ENCODE measurements around the gene GOLGA5. TPM values are rescaled to one million over a fixed set of nuclear protein-coding genes. Genes with fewer than 3 reads are reported as not detected.

GOLGA5 gene
- total RNA-seq, 1 donor from 2014 or later = 41.1 TPM

- Mint-ChIP-seq H3K4me3 (ENCODE audit: unreplicated experiment) (no peak overlapping the region), H3K4me1 (ENCODE audit: unreplicated experiment) (no peaks in the 10 kb centered on the region), H3K27me3 (ENCODE audit: unreplicated experiment) (peaks cover 7% of the 10 kb centered on the region), H3K9me3 (ENCODE audit: unreplicated experiment) (no peaks in the 10 kb centered on the region), H3K27ac (ENCODE audit: unreplicated experiment) (no peak overlapping the region), H3K36me3 (ENCODE audit: unreplicated experiment) (no peaks in the 10 kb centered on the region)
- DNase-seq (ENCODE audit: extremely low spot score, unreplicated experiment) = no peak
- TF ChIP-seq CTCF (IDR thresholded peaks at IDR 0.05) = no peak
Observed at GRCh38 chr14:92861856-92862745, 68.0 kb downstream of the GOLGA5 start.

GRCh38 chr14:92863286-92864080 lies 69.4 kb downstream of the GOLGA5 start:
- Mint-ChIP-seq H3K4me1 (ENCODE audit: unreplicated experiment) (no peaks in the 10 kb centered on the region), H3K9me3 (ENCODE audit: unreplicated experiment) (no peaks in the 10 kb centered on the region), H3K36me3 (ENCODE audit: unreplicated experiment) (no peaks in the 10 kb centered on the region), H3K27me3 (ENCODE audit: unreplicated experiment) (peaks cover 15% of the 10 kb centered on the region), H3K27ac (ENCODE audit: unreplicated experiment) (no peak overlapping the region), H3K4me3 (ENCODE audit: unreplicated experiment) (no peak overlapping the region)
- no peak for DNase-seq (ENCODE audit: extremely low spot score, unreplicated experiment)
- no peak for TF ChIP-seq CTCF (IDR thresholded peaks at IDR 0.05)

GRCh38 chr14:92865674-92866073 lies 71.6 kb downstream of the GOLGA5 start:
- Mint-ChIP-seq H3K4me1 (ENCODE audit: unreplicated experiment) (no peaks in the 10 kb centered on the region), H3K4me3 (ENCODE audit: unreplicated experiment) (no peak overlapping the region), H3K27ac (ENCODE audit: unreplicated experiment) (no peak overlapping the region), H3K27me3 (ENCODE audit: unreplicated experiment) (peaks cover 19% of the 10 kb centered on the region), H3K36me3 (ENCODE audit: unreplicated experiment) (no peaks in the 10 kb centered on the region), H3K9me3 (ENCODE audit: unreplicated experiment) (peaks cover 3% of the 10 kb centered on the region)
- TF ChIP-seq CTCF (IDR thresholded peaks at IDR 0.05) = no peak
- no peak for DNase-seq (ENCODE audit: extremely low spot score, unreplicated experiment)

- no peak for DNase-seq (ENCODE audit: extremely low spot score, unreplicated experiment)
- peaks cover 3% of the 10 kb centered on the region for H3K9me3 Mint-ChIP-seq (ENCODE audit: unreplicated experiment)
Observed at GRCh38 chr14:92866181-92866752, 72.2 kb downstream of the GOLGA5 start.

More at GRCh38 chr14:92866181-92866752, 72.2 kb downstream of the GOLGA5 start:
- no peak for TF ChIP-seq CTCF (IDR thresholded peaks at IDR 0.05)
- Mint-ChIP-seq H3K27ac (ENCODE audit: unreplicated experiment) (no peak overlapping the region), H3K4me1 (ENCODE audit: unreplicated experiment) (no peaks in the 10 kb centered on the region), H3K27me3 (ENCODE audit: unreplicated experiment) (peaks cover 19% of the 10 kb centered on the region), H3K4me3 (ENCODE audit: unreplicated experiment) (no peak overlapping the region), H3K36me3 (ENCODE audit: unreplicated experiment) (no peaks in the 10 kb centered on the region)

Measured in osteocyte (in vitro differentiated cells).